ENCODE results near the gene NME1.

- no peak for TF ChIP-seq POLR2A (IDR thresholded peaks at IDR 0.05; ENCODE audit: low read depth, low read length)
- no peak for TF ChIP-seq TAF1 (IDR thresholded peaks at IDR 0.05; ENCODE audit: borderline replicate concordance, low read depth, low read length)
- TF ChIP-seq POLR2AphosphoS5 (IDR thresholded peaks at IDR 0.05; ENCODE audit: low read depth, low read length), result no peak
Observed at GRCh38 chr17:51149163-51149562, 4.2 kb upstream of the NME1 start.

Measured in GM12892 (cell line).